ENCODE measurements around the gene TANGO6. TPM values are rescaled to one million over a fixed set of nuclear protein-coding genes. Genes with fewer than 3 reads are reported as not detected.

TANGO6 gene
- total RNA-seq, 2 experiments from 2014 or later = 17.1 to 18.1 TPM

DNA sequence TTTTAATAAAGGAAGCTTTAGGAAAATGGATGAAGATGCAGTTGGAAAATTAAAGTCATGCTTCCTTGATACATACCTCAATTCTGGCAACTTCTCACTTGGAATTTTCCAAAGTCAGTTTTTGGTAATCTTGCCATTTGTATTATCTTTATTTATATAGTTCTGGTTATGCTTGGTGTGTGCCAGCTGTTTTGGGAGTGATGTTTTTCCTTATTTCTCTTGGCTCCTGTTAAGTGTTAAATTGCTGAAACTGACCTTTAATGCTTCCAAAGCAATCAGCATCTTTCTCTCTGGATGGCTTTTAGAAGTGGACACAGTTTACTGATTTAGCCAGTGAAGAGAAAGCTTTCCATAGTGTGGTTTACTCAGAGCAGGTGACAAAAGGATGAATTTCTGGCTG is 192.0 kb downstream of the TANGO6 start:
- Histone ChIP-seq H3K4me3 (ENCODE audit: low read length) (no peak overlapping the region), H3K9me3 (ENCODE audit: control insufficient read depth in 1 of 2, insufficient read depth in 1 of 2, low read length in 2 of 2) (no peaks in the 10 kb centered on the region), H3K27ac (ENCODE audit: low read depth in 1 of 2, low read length in 2 of 2) (no peak overlapping the region), H3K27me3 (ENCODE audit: control insufficient read depth in 1 of 2, insufficient read depth in 2 of 2, low read length in 2 of 2) (no peaks in the 10 kb centered on the region), H3K4me1 (ENCODE audit: insufficient read depth, low read length) (no peaks in the 10 kb centered on the region), H3K36me3 (ENCODE audit: insufficient read depth, low read length) (peaks cover 29% of the 10 kb centered on the region)
- no peak for ATAC-seq (ENCODE audit: poor library complexity)
- no peaks in the 10 kb centered on the region for H3K9me3 Mint-ChIP-seq
- intact Hi-C loops (cut with DNase I, micrococcal nuclease) = no loop called here
- peaks cover 67% of the 10 kb centered on the region for H3K36me3 Mint-ChIP-seq (ENCODE audit: low read depth)
- TF ChIP-seq, protein P1, sequence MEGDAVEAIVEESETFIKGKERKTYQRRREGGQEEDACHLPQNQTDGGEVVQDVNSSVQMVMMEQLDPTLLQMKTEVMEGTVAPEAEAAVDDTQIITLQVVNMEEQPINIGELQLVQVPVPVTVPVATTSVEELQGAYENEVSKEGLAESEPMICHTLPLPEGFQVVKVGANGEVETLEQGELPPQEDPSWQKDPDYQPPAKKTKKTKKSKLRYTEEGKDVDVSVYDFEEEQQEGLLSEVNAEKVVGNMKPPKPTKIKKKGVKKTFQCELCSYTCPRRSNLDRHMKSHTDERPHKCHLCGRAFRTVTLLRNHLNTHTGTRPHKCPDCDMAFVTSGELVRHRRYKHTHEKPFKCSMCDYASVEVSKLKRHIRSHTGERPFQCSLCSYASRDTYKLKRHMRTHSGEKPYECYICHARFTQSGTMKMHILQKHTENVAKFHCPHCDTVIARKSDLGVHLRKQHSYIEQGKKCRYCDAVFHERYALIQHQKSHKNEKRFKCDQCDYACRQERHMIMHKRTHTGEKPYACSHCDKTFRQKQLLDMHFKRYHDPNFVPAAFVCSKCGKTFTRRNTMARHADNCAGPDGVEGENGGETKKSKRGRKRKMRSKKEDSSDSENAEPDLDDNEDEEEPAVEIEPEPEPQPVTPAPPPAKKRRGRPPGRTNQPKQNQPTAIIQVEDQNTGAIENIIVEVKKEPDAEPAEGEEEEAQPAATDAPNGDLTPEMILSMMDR (IDR thresholded peaks at IDR 0.05) = no peak
- H3K27ac Mint-ChIP-seq = no peak overlapping the region
- ChIA-PET CTCF (no interaction called here), POLR2A (no interaction called here)
- H3K4me1 Mint-ChIP-seq (ENCODE audit: low read depth) = no peaks in the 10 kb centered on the region
- H3K4me3 Mint-ChIP-seq = no peak overlapping the region
- no peaks in the 10 kb centered on the region for H3K27me3 Mint-ChIP-seq
- no peak for DNase-seq

- intact Hi-C loops (cut with DNase I, micrococcal nuclease) = no loop called here
- H3K9me3 Mint-ChIP-seq = no peaks in the 10 kb centered on the region
- no peak for ATAC-seq (ENCODE audit: poor library complexity)
- H3K36me3 ChIP-seq (ENCODE audit: insufficient read depth, low read length) = peaks cover 37% of the 10 kb centered on the region
- H3K27ac Mint-ChIP-seq = no peak overlapping the region
- no peak overlapping the region for H3K4me3 Mint-ChIP-seq
- H3K36me3 Mint-ChIP-seq (ENCODE audit: low read depth) = peaks cover 72% of the 10 kb centered on the region
- H3K4me3 ChIP-seq (ENCODE audit: low read length) = no peak overlapping the region
- no peak for DNase-seq
- ChIA-PET CTCF (no interaction called here), POLR2A (interaction anchor here (0.6 kb wide), 1 partner anchor 59 kb away, joined by 5 read pairs; no protein-coding TSS in a partner anchor)
- H3K4me1 Mint-ChIP-seq (ENCODE audit: low read depth) = no peaks in the 10 kb centered on the region
- no peaks in the 10 kb centered on the region for H3K4me1 ChIP-seq (ENCODE audit: insufficient read depth, low read length)
- no peaks in the 10 kb centered on the region for H3K27me3 Mint-ChIP-seq
- TF ChIP-seq, protein P1 (IDR thresholded peaks at IDR 0.05) = no peak
- H3K9me3 ChIP-seq (ENCODE audit: control insufficient read depth in 1 of 2, insufficient read depth in 1 of 2, low read length in 2 of 2) = no peaks in the 10 kb centered on the region
- no peak overlapping the region for H3K27ac ChIP-seq (ENCODE audit: low read depth in 1 of 2, low read length in 2 of 2)
- H3K27me3 ChIP-seq (ENCODE audit: control insufficient read depth in 1 of 2, insufficient read depth in 2 of 2, low read length in 2 of 2) = no peaks in the 10 kb centered on the region
Measured at GRCh38 chr16:69036399-69037091, 193.2 kb downstream of the TANGO6 start.

DNA sequence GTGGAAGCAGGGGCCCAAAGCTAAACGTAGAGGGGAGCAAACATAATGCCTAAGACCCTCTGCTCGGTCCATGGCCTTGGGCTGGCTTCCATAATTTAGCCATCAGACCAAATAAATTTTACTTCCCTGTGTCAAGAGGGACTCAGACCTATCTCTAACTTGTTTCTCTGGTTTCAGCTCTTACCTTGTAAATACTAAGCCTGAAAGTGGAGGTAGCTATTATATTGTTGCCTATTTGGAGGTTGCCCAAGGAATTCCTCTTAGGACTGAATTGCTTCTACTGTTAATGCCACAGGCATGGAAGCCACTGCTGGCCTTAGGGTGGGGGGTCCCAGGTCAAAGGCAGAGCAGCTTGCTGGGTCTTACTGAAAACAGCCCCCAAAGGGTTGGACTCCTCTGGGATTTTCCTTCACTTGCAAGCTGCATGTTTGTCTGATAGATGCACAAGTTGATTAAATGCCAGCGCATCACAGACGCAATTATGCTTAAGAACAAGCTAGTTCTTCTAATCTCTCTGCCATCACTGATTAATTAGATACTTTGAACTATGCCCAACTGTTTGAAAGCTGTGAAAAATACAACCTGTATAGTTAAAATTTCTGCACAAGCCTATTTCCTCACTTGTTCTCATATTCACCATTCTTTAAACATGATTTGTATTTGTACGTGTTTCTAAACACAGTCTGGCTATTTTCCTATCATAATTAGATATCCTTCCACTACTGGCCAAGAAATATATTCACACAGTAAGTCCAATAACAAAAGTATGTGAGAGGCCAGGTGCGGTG is 194.2 kb downstream of the TANGO6 start:
- H3K27ac Mint-ChIP-seq = no peak overlapping the region
- CTCF ChIA-PET = no interaction called here
- peaks cover 78% of the 10 kb centered on the region for H3K36me3 Mint-ChIP-seq (ENCODE audit: low read depth)

More for the DNA sequence above, 194.2 kb downstream of the TANGO6 start:
- Histone ChIP-seq H3K4me3 (ENCODE audit: low read length) (no peak overlapping the region), H3K27ac (ENCODE audit: low read depth in 1 of 2, low read length in 2 of 2) (no peak overlapping the region), H3K4me1 (ENCODE audit: insufficient read depth, low read length) (no peaks in the 10 kb centered on the region), H3K36me3 (ENCODE audit: insufficient read depth, low read length) (peaks cover 39% of the 10 kb centered on the region), H3K27me3 (ENCODE audit: control insufficient read depth in 1 of 2, insufficient read depth in 2 of 2, low read length in 2 of 2) (no peaks in the 10 kb centered on the region), H3K9me3 (ENCODE audit: control insufficient read depth in 1 of 2, insufficient read depth in 1 of 2, low read length in 2 of 2) (no peaks in the 10 kb centered on the region)
- intact Hi-C loops (cut with DNase I, micrococcal nuclease) = no loop called here
- DNase-seq = no peak
- no peak for ATAC-seq (ENCODE audit: poor library complexity)
- H3K27me3 Mint-ChIP-seq = no peaks in the 10 kb centered on the region
- POLR2A ChIA-PET = no interaction called here
- TF ChIP-seq, protein P1 (IDR thresholded peaks at IDR 0.05) = no peak
- H3K4me1 Mint-ChIP-seq (ENCODE audit: low read depth) = no peaks in the 10 kb centered on the region
- H3K9me3 Mint-ChIP-seq = no peaks in the 10 kb centered on the region
- no peak overlapping the region for H3K4me3 Mint-ChIP-seq
